Keratinocyte (primary cell): ENCODE measurements around the gene MLN. TPM values are rescaled to one million over a fixed set of nuclear protein-coding genes. Genes with fewer than 3 reads are reported as not detected.

ENCODE experiments used
- DNase-seq: peaks from one replicate; pipeline ENCODE4 v3.0.0-alpha.2; 2011; ENCODE audit warnings: low read depth, missing footprints, low spot score
- FAIRE-seq: peaks from 2 replicates; lab custom pipeline; 2011; peaks lifted over from hg19 to GRCh38; lab: Jason Lieb, UNC
- H2AFZ ChIP-seq: 2 replicates; pipeline ENCODE4 v1.6.0; 2012; ENCODE audit warnings: low read length, control low read depth, inconsistent platforms; ENCODE audit not compliant: control insufficient read depth
- H3K27ac ChIP-seq: 2 replicates; pipeline ENCODE4 v1.5.1; 2011; ENCODE audit warnings: low read length; ENCODE audit not compliant: control insufficient read depth, insufficient read depth
- H3K27me3 ChIP-seq: 3 replicates; pipeline ENCODE4 v1.6.0; 2011; ENCODE audit warnings: low read length; ENCODE audit not compliant: control insufficient read depth, insufficient read depth; ENCODE audit errors: extremely low read depth
- H3K36me3 ChIP-seq, 2 experiments: 2 replicates in 1 of 2; 3 replicates in 1 of 2; pipeline ENCODE4 v1.5.1; 2011; ENCODE audit warnings: low read length in 2 of 2, mild to moderate bottlenecking in 1 of 2; ENCODE audit not compliant: control insufficient read depth in 2 of 2, insufficient read depth in 2 of 2; ENCODE audit errors: extremely low read depth in 1 of 2
- H3K4me1 ChIP-seq: 3 replicates; pipeline ENCODE4 v1.5.1; 2011; ENCODE audit warnings: low read length; ENCODE audit not compliant: control insufficient read depth, insufficient read depth; ENCODE audit errors: extremely low read depth
- H3K4me2 ChIP-seq: 3 replicates; pipeline ENCODE4 v1.6.0; 2011; ENCODE audit warnings: low read depth, low read length; ENCODE audit not compliant: control insufficient read depth, insufficient read depth; ENCODE audit errors: extremely low read depth
- H3K4me3 ChIP-seq, 3 experiments: fragments of 200-600 bp in 1 of 3; sonication (generic) in 1 of 3; 2 replicates in 2 of 3; 3 replicates in 1 of 3; pipeline ENCODE4 v1.5.1; 2011 to 2016; ENCODE audit warnings: low read length in 3 of 3, mild to moderate bottlenecking in 3 of 3, control low read depth in 2 of 3, inconsistent platforms in 1 of 3, low read depth in 1 of 3, mixed read lengths in 1 of 3, mixed run types in 1 of 3, moderate library complexity in 1 of 3; ENCODE audit not compliant: control insufficient read depth in 2 of 3, insufficient read depth in 2 of 3; ENCODE audit errors: extremely low read depth in 1 of 3
- H3K79me2 ChIP-seq: 2 replicates; pipeline ENCODE4 v1.6.0; 2012; ENCODE audit warnings: low read length; ENCODE audit not compliant: control insufficient read depth, insufficient read depth
- H3K9ac ChIP-seq: 3 replicates; pipeline ENCODE4 v1.6.0; 2011; ENCODE audit warnings: low read length; ENCODE audit not compliant: control insufficient read depth, insufficient read depth; ENCODE audit errors: extremely low read depth
- H3K9me1 ChIP-seq: 3 replicates; pipeline ENCODE4 v1.6.0; 2011; ENCODE audit warnings: low read length; ENCODE audit not compliant: control insufficient read depth, insufficient read depth; ENCODE audit errors: extremely low read depth
- H3K9me3 ChIP-seq: 2 replicates; pipeline ENCODE4 v1.5.1; 2012; ENCODE audit warnings: low read depth, low read length; ENCODE audit not compliant: control insufficient read depth
- H4K20me1 ChIP-seq: 3 replicates; pipeline ENCODE4 v1.6.0; 2011; ENCODE audit warnings: low read length; ENCODE audit not compliant: control insufficient read depth, insufficient read depth; ENCODE audit errors: extremely low read depth
- CTCF ChIP-seq, 3 experiments: IDR thresholded peaks in 1 of 3; conservative IDR thresholded peaks in 1 of 3; optimal IDR thresholded peaks in 1 of 3; 2 replicates in 2 of 3; 3 replicates in 1 of 3; pipeline versions ENCODE3 to v1.5.1; 2011; ENCODE audit warnings: low read length in 3 of 3, mild to moderate bottlenecking in 3 of 3, moderate library complexity in 2 of 3, control low read depth in 1 of 3, inconsistent platforms in 1 of 3; ENCODE audit not compliant: insufficient read depth in 2 of 3; ENCODE audit errors: extremely low read depth in 1 of 3
- EZH2 ChIP-seq: IDR thresholded peaks from one replicate; pipeline ENCODE4 v1.6.1; 2012; ENCODE audit warnings: inconsistent platforms, mild to moderate bottlenecking, low read length, moderate library complexity
- dilution Hi-C: fragments of 300-500 bp; cut with MboI; formaldehyde crosslinking; loops from one replicate; pipeline ENCODE4 v1.7.0; 2020; ENCODE audit warnings: low sequenced_read_pairs; ENCODE audit not compliant: extremely low pct_ligation_motif_present
- polyA plus RNA-seq, 5 experiments: library from polyadenylated mRNA; depleted of rRNA in 3 of 5; stranded (reverse) in 3 of 5; stranded (forward) in 1 of 5; unstranded in 1 of 5; fragments of >200 nt; gene quantifications; 1 replicate in 1 of 5; 2 replicates in 3 of 5; 3 replicates in 1 of 5; pipeline versions ENCODE4 v1.2.1 to v1.2.3, GENCODE V29; 2011 to 2012; ENCODE audit warnings: missing spikeins in 2 of 5, low read depth in 1 of 5, low replicate concordance in 1 of 5

Gene MLN
- polyA plus RNA-seq, 1 donor (not counting 4 experiments of a cell fraction or from before 2014, with no cell fraction given), result not detected

- Histone ChIP-seq H3K79me2 (no peaks in the 10 kb centered on the region), H3K27me3 (peaks cover 5% of the 10 kb centered on the region), H3K9me1 (peaks cover 2% of the 10 kb centered on the region), H2AFZ (no peak overlapping the region), H3K36me3 (no peaks in the 10 kb centered on the region), H3K27ac (no peak overlapping the region), H3K9ac (no peak overlapping the region), H3K9me3 (no peaks in the 10 kb centered on the region), H3K4me1 (peaks cover 16% of the 10 kb centered on the region), H3K4me3 (no peak overlapping the region), H3K4me2 (no peak overlapping the region), H4K20me1 (no peaks in the 10 kb centered on the region)
- FAIRE-seq (no peak), DNase-seq (no peak)
- TF ChIP-seq CTCF (optimal IDR thresholded peaks at IDR 0.05 in 1 of 3, IDR thresholded peaks at IDR 0.05 in 1 of 3, conservative IDR thresholded peaks at IDR 0.05 in 1 of 3; ENCODE audit: extremely low read depth in 1 of 3, insufficient read depth in 2 of 3, low read length in 3 of 3), result no peak
- no peak for TF ChIP-seq EZH2
- dilution Hi-C loops, result no loop called here
Observed at GRCh38 chr6:33746036-33746600, 57.7 kb downstream of the MLN start.

- no peaks in the 10 kb centered on the region for H3K9me3 ChIP-seq
- dilution Hi-C loops, result no loop called here
- no peak for DNase-seq
- H3K9ac ChIP-seq, result no peak overlapping the region
- H4K20me1 ChIP-seq, result no peaks in the 10 kb centered on the region
- peaks cover 5% of the 10 kb centered on the region for H3K27me3 ChIP-seq
- no peak overlapping the region for H3K27ac ChIP-seq
- no peaks in the 10 kb centered on the region for H3K79me2 ChIP-seq
- peaks cover 16% of the 10 kb centered on the region for H3K4me1 ChIP-seq
- no peak overlapping the region for H3K4me2 ChIP-seq
- FAIRE-seq, result no peak
- H3K4me3 ChIP-seq, result no peak overlapping the region
- no peak overlapping the region for H2AFZ ChIP-seq
- TF ChIP-seq CTCF (optimal IDR thresholded peaks at IDR 0.05 in 1 of 3, IDR thresholded peaks at IDR 0.05 in 1 of 3, conservative IDR thresholded peaks at IDR 0.05 in 1 of 3; ENCODE audit: extremely low read depth in 1 of 3, insufficient read depth in 2 of 3, low read length in 3 of 3) (no peak), EZH2 (no peak)
- peaks cover 2% of the 10 kb centered on the region for H3K9me1 ChIP-seq
- H3K36me3 ChIP-seq, result no peaks in the 10 kb centered on the region
Observed at GRCh38 chr6:33745548-33745947, 58.3 kb downstream of the MLN start.
